ENCODE measurements around the gene EDAR.

The EDAR gene

GRCh38 chr2:108906403-108907077 is 82.5 kb downstream of the EDAR start:
- no peak for DNase-seq

- no peak for DNase-seq
Measured at GRCh38 chr2:108905906-108906305, 83.1 kb downstream of the EDAR start.

DNA sequence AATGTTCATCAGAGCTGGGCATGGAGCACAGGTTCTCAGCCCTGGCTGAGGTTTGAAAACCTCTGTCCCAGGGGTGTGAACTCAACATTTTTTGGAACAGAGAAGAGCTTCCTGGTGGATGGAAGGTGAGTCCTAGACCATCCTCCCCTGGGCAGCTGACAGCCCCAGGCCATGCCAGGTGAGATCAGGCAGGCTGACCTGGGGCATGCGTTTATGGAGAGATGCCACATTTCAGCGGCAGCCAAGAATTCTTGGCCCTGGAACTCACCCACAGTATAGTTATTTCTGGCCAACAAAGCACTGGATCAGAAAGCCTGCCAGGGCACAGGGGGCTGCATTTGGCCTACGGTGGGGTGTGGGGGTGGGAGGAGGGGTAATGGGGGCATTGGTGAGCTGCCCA is 83.8 kb downstream of the EDAR start:
- no peak for DNase-seq

DNA sequence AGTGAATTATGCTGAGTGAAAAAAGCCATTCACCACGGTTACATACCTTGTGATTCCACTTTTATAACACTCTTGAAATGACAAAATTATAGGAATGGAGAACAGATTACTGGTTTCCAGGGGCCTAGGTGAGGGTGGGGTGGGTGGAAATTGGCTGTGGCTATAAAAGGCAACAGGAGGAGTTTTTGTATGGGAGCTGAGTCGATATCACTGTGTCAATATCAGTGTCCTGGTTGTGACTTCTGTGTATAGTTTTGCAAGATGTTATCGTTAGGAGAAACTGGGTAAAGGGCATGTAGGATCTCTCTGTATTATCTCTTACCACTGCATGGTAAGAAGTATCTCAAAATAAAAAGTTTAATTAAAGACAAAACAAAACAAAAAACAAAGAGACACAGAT is 84.3 kb downstream of the EDAR start:
- DNase-seq = no peak

DNA sequence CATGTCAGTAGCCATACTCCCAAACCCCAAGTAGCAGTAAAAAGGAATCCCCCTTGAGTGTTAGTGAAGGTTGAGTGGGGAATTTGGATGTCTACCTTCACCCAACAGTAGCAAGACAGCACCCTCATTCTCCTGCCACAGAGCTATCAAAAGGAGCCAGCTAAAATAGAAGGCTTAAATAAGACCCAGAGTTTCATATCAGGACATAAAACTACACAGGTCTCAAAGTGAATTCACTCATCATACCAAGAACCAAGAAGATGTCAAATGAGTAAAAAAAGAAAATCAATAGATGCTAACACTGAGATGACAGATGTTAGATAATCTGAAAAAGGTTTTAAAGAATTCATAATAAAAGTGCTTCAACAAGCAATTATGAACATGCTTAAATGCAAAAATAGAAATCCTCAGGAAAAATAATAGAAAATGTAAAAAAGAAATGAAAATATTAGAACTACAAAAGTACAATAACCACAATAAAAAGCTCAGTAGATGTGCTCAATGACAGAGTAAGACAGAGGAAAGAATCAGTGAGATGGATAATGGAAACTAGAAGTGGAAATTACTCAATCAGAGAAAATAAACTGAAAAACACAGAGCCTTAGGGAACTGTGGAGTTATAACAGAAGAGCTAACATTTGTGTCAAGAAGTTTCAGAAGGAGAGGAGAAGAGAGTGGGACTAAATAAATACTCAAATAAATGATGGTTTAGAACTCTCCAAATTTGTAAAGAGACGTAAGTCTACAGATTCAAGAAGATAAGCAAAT is 90.5 kb downstream of the EDAR start:
- no peak for DNase-seq

DNA sequence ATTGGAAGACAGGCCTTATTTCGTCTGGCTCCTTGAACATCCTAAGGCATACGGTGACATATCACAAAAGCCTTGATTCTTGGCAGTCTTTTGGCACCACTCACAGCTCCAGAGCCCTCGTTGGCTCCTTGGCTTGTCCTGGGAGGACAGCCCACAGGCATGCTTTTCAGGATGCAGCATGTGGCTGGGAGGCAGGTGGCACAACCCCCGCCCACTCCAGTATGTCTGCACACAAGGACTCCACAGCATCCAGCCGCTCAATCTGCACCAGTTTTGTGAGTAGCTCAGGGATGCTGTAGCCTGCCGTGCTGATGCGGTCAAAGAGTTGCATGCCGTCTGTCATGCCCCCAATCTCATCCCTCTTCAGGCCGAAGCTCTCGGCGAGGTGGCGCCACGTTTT is 92.3 kb downstream of the EDAR start:
- no peak for DNase-seq

GRCh38 chr2:108895188-108895587 is 93.8 kb downstream of the EDAR start:
- DNase-seq = no peak

GRCh38 chr2:108894766-108895165 is 94.3 kb downstream of the EDAR start:
- no peak for DNase-seq

DNA sequence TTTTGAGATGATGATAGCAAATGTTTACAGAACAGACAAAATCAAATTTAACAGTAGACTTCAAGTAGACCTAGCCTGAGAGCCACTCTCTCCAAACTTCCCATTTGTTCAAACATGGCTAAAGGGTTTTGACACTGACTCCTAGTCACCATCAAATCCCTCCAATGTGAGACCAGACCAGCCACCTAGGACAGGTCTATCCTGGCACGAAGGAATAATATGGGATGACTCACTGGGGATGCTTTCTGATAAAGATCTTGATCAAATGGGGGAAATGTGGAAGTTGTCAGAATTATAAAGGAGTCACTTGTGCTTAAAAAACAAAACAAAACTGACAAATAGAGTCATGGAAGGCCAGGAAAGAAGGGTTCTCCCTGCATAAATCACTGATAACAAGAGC is 95.7 kb downstream of the EDAR start:
- no peak for DNase-seq

- DNase-seq = no peak
Measured at GRCh38 chr2:108889907-108890306, 99.1 kb downstream of the EDAR start.

DNA sequence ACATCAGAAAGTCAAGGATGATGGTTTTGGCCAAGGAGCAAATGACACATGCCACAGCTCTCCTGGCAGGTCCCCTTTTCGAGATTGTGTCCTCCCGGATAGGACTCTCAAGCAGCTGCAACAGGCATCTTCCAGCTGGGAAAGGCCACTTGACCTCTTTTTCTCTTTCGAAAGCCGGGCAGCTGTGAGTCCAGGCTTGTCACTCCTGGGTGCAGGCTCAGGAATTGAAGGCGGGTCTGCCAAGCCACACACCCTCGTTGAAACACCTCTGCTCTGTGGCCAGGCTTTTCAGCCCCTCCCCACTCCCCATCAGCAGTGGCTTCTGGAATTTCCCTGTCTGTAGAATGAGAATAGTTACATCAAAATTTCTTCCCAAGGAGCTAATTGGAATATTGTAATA is 104.4 kb downstream of the EDAR start:
- DNase-seq = no peak

DNA sequence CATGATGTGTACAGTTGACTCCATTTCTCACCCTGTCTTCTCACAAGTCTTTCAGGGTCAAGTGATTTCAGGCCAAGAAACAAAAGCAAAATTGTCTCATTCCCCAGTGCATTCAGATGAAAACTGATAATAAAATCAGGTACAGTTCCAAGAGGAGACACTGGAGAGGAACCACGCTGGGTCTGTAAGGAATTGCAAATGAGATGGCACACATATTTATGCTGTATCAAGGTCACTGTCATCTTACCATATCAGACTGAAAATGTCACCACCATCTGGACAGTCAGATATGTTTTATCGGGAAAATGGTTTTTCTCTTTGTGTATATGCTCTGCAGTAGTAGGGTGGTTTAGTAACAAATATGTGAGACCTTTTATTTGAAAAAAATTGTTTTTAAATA is 110.7 kb downstream of the EDAR start:
- no peak for DNase-seq

- no peak for DNase-seq
Measured at GRCh38 chr2:108877506-108877905, 111.5 kb downstream of the EDAR start.

DNA sequence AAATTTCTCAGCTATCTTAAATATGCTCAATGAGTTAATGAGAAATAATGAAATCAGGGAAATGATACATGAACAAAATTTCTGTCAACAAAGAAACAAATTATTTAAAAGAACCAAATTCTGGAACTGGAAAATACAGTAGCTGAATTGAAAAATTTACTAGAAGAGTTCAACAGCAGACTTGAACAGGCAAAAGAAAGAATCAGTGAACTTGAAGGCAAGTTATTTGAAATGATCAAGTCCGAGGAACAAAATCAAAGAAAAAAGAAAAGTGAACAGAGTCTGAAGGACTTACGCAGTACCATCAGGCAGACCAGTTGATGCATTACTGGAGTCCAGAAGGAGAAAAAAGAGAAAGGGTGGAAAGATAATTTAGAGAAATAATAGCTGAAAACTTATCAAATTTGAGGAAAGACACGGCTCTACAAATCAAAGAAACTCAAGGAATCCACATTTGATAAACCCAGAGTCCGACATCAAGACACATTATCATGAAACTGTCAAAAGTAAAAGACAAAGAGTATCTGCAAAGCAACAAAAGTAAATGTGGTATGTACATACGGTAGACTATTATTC is 118.9 kb downstream of the EDAR start:
- DNase-seq = no peak

- no peak for DNase-seq
Measured at GRCh38 chr2:108869542-108869941, 119.5 kb downstream of the EDAR start.

DNA sequence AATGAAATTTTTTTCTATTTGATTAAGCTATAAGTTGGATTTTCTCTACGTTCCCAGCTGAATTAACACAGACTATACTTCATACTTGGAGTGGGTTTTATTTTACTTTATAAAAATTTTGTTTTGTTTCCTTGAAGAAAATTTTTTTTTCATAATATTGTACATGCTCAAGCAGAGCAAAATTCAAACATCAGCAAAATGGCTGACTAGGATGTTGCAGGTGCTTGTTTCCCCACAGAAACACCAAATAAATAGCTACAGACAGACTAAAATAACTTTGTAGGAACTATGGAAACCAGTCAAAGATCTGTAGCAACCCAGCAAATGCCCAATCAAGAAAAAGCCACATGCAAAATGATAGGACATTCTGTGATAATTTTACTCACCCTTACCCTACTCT is 120.1 kb downstream of the EDAR start:
- no peak for DNase-seq

DNA sequence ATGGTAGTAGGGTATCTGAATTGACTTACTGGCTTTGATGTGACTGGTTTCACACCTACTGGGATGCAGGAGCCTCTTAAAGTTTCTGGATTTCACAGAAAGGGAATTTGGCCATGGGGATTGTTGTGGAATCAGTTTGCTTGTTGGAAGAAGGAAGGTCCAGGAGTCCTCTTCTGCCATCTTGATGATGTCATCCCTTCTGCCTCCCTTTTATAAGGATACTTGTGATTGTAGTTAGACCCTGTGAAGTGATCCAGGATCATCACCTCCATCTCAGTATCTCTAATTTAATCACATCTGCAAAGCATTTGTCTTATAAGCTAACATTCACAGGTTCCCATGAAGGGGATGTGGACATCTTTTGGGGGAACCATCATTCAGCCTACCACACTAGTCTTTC is 123.0 kb downstream of the EDAR start:
- no peak for DNase-seq

- no peak for DNase-seq
Measured at GRCh38 chr2:108858894-108859293, 130.1 kb downstream of the EDAR start.

GRCh38 chr2:108855194-108855593 is 133.8 kb downstream of the EDAR start:
- no peak for DNase-seq

DNA sequence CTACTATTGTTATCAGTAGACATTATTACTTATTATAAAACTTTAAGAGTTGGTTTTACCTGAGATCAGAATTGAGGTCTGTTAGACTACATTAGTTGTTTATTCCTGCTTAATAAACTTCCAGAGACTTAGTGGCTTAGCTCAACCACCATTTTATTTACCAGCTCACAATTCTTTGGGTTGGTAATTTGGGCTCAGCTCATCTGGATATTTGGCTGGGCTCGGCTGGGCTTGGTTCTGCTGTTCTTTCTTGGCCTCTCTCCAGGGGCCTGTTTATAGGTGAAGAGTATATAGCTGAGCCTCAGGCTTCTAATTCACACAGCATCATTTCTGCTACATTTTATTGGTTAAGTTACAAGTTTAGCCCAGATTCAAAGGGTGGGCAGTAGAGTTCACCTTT is 134.5 kb downstream of the EDAR start:
- no peak for DNase-seq

DNA sequence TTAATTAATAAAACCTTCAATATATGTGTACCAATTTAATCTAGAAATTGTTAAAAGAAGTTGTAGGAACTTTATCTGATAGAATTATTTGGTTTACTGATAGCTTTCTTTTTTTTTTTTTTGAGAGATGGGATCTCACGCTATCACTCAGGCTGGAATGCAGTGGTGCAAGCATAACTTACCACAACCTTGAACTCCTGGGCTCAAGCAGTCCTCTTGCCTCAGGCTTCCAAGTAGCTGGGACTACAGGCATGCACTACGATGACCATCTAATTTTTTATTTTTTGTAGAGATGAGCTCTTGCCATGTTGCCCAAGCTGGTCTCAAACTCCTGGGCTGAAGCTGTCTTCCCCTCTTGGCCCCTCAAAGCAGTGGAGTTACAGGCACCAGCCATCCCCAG is 135.6 kb downstream of the EDAR start:
- DNase-seq = no peak

GRCh38 chr2:108852375-108852774 is 136.6 kb downstream of the EDAR start:
- DNase-seq = no peak

GRCh38 chr2:108847000-108847399 is 142.0 kb downstream of the EDAR start:
- DNase-seq = no peak

DNA sequence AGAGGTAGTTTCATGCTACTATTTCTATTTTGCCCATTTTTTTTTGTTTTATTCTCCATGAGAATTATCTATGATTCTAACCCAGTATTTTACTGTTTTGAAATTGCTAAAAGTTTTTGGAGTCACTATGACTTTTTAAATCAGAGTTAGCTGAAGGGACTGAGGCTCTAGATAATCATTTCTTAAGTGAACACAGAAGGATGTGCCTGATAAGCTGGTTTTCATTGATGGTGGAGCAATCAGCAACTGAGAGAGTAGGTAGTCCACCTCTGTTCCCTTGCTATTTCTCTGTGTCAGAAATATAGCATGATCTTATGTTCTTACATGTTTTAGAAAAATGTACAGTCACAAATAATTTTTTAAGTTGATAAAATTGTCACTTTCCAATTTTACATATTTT is 143.1 kb downstream of the EDAR start:
- no peak for DNase-seq

Data from activated naive CD4-positive, alpha-beta T cell treated with anti-CD3 and anti-CD28 coated beads, Interleukin-2, amount 50 U/mL, for 16 hours (primary cell).